ENCODE measurements around the gene TOP3A. TPM values are rescaled to one million over a fixed set of nuclear protein-coding genes. Genes with fewer than 3 reads are reported as not detected.

TOP3A gene
- total and polyA plus RNA-seq, 2 of the 13 experiments (the other 11 are each of a cell fraction or from before 2014, with no cell fraction given): 16.9 to 36.8 TPM

DNA sequence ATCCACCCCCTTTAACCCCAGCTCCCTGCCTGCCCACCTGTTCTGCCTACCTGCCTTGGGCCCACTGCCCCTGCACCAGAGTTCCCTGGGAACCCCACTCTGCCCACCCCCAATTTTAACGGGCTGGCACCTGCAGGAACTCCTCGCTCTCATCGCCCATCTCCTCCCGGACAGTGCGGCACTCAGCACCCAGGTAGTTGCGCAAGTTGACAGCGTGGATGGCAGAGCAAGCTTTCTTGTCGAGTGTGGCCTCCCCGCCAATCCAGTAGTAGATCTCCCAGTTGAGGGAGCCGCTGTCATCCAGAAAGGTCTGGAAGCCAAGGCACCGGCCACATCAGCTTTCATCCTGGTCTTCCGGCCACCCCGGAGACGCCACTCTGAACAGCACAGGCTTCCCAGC, 64.1 kb downstream of the TOP3A start:
- POLR2A ChIA-PET: no interaction called here

DNA sequence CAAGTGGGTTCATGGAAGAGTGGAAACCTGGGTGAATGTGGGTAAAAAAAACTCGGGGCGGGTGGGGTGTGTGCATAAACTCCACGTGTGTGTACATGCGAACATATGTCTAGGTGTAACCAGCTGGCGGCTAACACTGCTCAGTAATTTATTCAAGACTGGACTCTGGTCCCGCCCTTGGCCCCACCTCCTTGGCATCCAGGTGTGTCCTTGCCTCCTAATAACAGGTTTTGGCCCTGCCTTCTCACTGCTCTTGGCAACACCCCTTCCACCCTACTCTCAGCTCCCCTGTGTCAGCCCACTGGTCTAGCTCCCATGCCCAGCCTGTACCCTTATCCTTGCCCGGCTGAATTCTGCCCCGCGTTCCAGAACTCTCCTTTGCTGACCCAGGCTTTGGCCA, 64.5 kb downstream of the TOP3A start:
- no TSS peak for BruUV-seq (replicated peaks)
- H3K4me3 ChIP-seq (replicated peaks in 1 of 3; ENCODE audit: insufficient read depth in 1 of 3, low read depth in 2 of 3, low read length in 3 of 3): no peak overlapping the region
- H3K9me3 ChIP-seq (ENCODE audit: low read length): no peaks in the 10 kb centered on the region
- H4K20me1 ChIP-seq (ENCODE audit: insufficient read depth, low read length): no peaks in the 10 kb centered on the region
- CTCF ChIA-PET (ENCODE audit: low intra/inter-chr PET ratio, low total read pairs): no interaction called here
- in situ Hi-C loops (cut with HindIII; ENCODE audit: extremely low pct_ligation_motif_present, low pct_unique_long_range_greater_than_20kb) (no loop called here), intact Hi-C loops (cut with micrococcal nuclease; ENCODE audit: unreplicated experiment) (no loop called here)
- no peak overlapping the region for H3K27ac ChIP-seq (ENCODE audit: extremely low read length, insufficient read depth, low read length)
- ATAC-seq: no peak
- no peak overlapping the region for H3K9ac ChIP-seq (ENCODE audit: insufficient read depth, low read depth, low read length)
- no peak overlapping the region for H3K4me2 ChIP-seq (ENCODE audit: low read depth, low read length)
- 94% methylated on average over 9 of the region's 9 CpGs for WGBS (ENCODE audit: low lambda C conversion rate)
- FAIRE-seq: no peak
- no peak overlapping the region for H2AFZ ChIP-seq (ENCODE audit: low read length)
- no peaks in the 10 kb centered on the region for H3K79me2 ChIP-seq (ENCODE audit: insufficient read depth, low read length)
- POLR2A ChIA-PET: no interaction called here
- H3K4me1 ChIP-seq (ENCODE audit: insufficient read depth, low read length): no peaks in the 10 kb centered on the region
- no peak for DNase-seq (ENCODE audit: low spot score)
- H3K36me3 ChIP-seq (replicated peaks in 1 of 2; ENCODE audit: control insufficient read depth in 1 of 2, insufficient read depth in 2 of 2, low read length in 2 of 2): peaks cover 41 to 85% of the 10 kb centered on the region in 2 experiments
- no peaks in the 10 kb centered on the region for H3K27me3 ChIP-seq (ENCODE audit: control insufficient read depth in 1 of 2, insufficient read depth in 2 of 2, low read length in 2 of 2)
- TF ChIP-seq CEBPG (CRISPR knock-in tag; IDR thresholded peaks at IDR 0.05) (no peak), PCBP2 (optimal IDR thresholded peaks at IDR 0.05; ENCODE audit: low read depth, low read length, poor library complexity, severe bottlenecking) (no peak), ARNT2 (CRISPR knock-in tag; IDR thresholded peaks at IDR 0.05; ENCODE audit: low read depth) (no peak), ZBTB4 (CRISPR knock-in tag; IDR thresholded peaks at IDR 0.05; ENCODE audit: borderline replicate concordance) (no peak), RBM39 (IDR thresholded peaks at IDR 0.05; ENCODE audit: low read depth, low read length, poor library complexity, severe bottlenecking) (no peak), NONO (IDR thresholded peaks at IDR 0.05) (no peak), NONO (CRISPR knock-in tag; conservative IDR thresholded peaks at IDR 0.05) (no peak)
- TF ChIP-seq, protein P1, sequence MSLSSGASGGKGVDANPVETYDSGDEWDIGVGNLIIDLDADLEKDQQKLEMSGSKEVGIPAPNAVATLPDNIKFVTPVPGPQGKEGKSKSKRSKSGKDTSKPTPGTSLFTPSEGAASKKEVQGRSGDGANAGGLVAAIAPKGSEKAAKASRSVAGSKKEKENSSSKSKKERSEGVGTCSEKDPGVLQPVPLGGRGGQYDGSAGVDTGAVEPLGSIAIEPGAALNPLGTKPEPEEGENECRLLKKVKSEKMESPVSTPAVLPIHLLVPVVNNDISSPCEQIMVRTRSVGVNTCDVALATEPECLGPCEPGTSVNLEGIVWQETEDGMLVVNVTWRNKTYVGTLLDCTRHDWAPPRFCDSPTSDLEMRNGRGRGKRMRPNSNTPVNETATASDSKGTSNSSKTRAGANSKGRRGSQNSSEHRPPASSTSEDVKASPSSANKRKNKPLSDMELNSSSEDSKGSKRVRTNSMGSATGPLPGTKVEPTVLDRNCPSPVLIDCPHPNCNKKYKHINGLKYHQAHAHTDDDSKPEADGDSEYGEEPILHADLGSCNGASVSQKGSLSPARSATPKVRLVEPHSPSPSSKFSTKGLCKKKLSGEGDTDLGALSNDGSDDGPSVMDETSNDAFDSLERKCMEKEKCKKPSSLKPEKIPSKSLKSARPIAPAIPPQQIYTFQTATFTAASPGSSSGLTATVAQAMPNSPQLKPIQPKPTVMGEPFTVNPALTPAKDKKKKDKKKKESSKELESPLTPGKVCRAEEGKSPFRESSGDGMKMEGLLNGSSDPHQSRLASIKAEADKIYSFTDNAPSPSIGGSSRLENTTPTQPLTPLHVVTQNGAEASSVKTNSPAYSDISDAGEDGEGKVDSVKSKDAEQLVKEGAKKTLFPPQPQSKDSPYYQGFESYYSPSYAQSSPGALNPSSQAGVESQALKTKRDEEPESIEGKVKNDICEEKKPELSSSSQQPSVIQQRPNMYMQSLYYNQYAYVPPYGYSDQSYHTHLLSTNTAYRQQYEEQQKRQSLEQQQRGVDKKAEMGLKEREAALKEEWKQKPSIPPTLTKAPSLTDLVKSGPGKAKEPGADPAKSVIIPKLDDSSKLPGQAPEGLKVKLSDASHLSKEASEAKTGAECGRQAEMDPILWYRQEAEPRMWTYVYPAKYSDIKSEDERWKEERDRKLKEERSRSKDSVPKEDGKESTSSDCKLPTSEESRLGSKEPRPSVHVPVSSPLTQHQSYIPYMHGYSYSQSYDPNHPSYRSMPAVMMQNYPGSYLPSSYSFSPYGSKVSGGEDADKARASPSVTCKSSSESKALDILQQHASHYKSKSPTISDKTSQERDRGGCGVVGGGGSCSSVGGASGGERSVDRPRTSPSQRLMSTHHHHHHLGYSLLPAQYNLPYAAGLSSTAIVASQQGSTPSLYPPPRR (CRISPR knock-in tag; IDR thresholded peaks at IDR 0.05; ENCODE audit: borderline replicate concordance): no peak

More for the DNA sequence above, 64.1 kb downstream of the TOP3A start:
- Histone ChIP-seq H3K9me3 (ENCODE audit: low read length) (no peaks in the 10 kb centered on the region), H3K4me1 (ENCODE audit: insufficient read depth, low read length) (no peaks in the 10 kb centered on the region), H3K27ac (ENCODE audit: extremely low read length, insufficient read depth, low read length) (no peak overlapping the region), H4K20me1 (ENCODE audit: insufficient read depth, low read length) (no peaks in the 10 kb centered on the region), H3K4me3 (replicated peaks in 1 of 3; ENCODE audit: insufficient read depth in 1 of 3, low read depth in 2 of 3, low read length in 3 of 3) (no peak overlapping the region), H3K36me3 (replicated peaks in 1 of 2; ENCODE audit: control insufficient read depth in 1 of 2, insufficient read depth in 2 of 2, low read length in 2 of 2) (peaks cover 39 to 85% of the 10 kb centered on the region in 2 experiments), H3K27me3 (ENCODE audit: control insufficient read depth in 1 of 2, insufficient read depth in 2 of 2, low read length in 2 of 2) (no peaks in the 10 kb centered on the region), H3K9ac (ENCODE audit: insufficient read depth, low read depth, low read length) (no peak overlapping the region), H2AFZ (ENCODE audit: low read length) (no peak overlapping the region), H3K79me2 (ENCODE audit: insufficient read depth, low read length) (no peaks in the 10 kb centered on the region), H3K4me2 (ENCODE audit: low read depth, low read length) (no peak overlapping the region)
- TF ChIP-seq RELA (CRISPR knock-in tag; IDR thresholded peaks at IDR 0.05) (no peak), CEBPB (IDR thresholded peaks at IDR 0.05; ENCODE audit: borderline replicate concordance, low read depth, low read length) (peak; percentile 61)
- no peak for ATAC-seq
- no peak for FAIRE-seq
- in situ Hi-C loops (cut with HindIII; ENCODE audit: extremely low pct_ligation_motif_present, low pct_unique_long_range_greater_than_20kb) (no loop called here), intact Hi-C loops (cut with micrococcal nuclease; ENCODE audit: unreplicated experiment) (no loop called here)
- WGBS (ENCODE audit: low lambda C conversion rate): 100% methylated on average over 11 of the region's 14 CpGs
- DNase-seq (ENCODE audit: low spot score): no peak
- BruUV-seq (replicated peaks): no TSS peak
- CTCF ChIA-PET (ENCODE audit: low intra/inter-chr PET ratio, low total read pairs): no interaction called here

All from HepG2 (cell line).